ENCODE results near the gene KSR1. TPM values are rescaled to one million over a fixed set of nuclear protein-coding genes. Genes with fewer than 3 reads are reported as not detected.
A peak's percentile ranks its signal among the peaks of the same experiment; 100 is the strongest.
"Not testable (repeated sequence)": the region's sequence is repeated elsewhere in the genome, so short reads cannot be mapped to it uniquely, and the experiment has no call there.

The KSR1 gene
- total RNA-seq, 2 experiments from 2014 or later: 179 to 189 TPM

DNA sequence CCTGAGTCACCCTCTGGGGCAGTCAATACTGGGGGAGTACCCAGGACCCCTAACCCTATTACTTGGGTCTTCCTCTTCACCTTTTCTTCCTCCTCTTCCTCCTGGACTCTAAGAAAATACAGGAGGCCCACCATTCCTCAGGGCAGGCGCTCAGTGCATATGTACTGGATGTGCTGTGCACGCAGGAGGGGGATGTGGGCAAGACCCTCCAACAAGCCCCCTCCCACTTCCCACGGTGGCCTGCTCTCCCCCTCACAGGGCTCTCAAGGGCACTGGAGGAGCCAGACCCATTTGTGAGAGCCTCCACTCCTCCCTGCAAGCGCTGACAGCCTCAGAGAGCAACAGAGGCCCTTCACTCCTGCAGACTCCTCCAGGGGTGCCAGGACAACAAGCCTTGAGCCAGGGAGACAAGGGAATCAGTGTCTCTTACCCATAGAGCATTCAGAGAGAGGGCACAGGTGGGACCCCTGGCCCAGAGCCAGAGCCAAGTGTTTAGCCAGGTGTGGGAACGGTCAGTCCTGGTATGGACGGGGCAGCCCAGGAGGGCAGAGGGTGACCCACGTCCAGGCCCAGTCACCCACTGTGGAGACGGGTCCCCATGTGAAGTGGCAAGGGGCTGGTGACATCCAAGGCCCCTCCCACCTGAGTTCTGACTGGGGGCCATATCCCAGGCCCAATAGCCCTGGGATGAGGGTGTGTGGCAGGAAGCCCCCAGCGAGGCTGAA is 27.3 kb upstream of the KSR1 start:
- DNase-seq: no peak
- Mint-ChIP-seq H3K4me3 (no peak overlapping the region), H3K4me1 (ENCODE audit: low read depth) (no peaks in the 10 kb centered on the region), H3K27ac (no peak overlapping the region), H3K9me3 (no peaks in the 10 kb centered on the region), H3K27me3 (ENCODE audit: low read depth) (no peaks in the 10 kb centered on the region), H3K36me3 (ENCODE audit: low read depth) (no peaks in the 10 kb centered on the region)
- intact Hi-C loops (cut with micrococcal nuclease): no loop called here
- CTCF ChIA-PET: no interaction called here

- Mint-ChIP-seq H3K9me3 (no peaks in the 10 kb centered on the region), H3K36me3 (ENCODE audit: low read depth) (no peaks in the 10 kb centered on the region), H3K4me3 (no peak overlapping the region), H3K4me1 (ENCODE audit: low read depth) (no peaks in the 10 kb centered on the region), H3K27me3 (ENCODE audit: low read depth) (no peaks in the 10 kb centered on the region), H3K27ac (no peak overlapping the region)
- intact Hi-C loops (cut with micrococcal nuclease): no loop called here
- CTCF ChIA-PET: interaction anchor here (1.0 kb wide), 1 partner anchor 228 kb away, joined by 3 read pairs; no protein-coding TSS in a partner anchor
- DNase-seq: no peak
These were observed 26.4 kb upstream of the KSR1 start for GRCh38 chr17:27429666-27430382.

- Mint-ChIP-seq H3K4me1 (ENCODE audit: low read depth) (no peaks in the 10 kb centered on the region), H3K36me3 (ENCODE audit: low read depth) (no peaks in the 10 kb centered on the region), H3K4me3 (no peak overlapping the region)
These were observed 25.8 kb upstream of the KSR1 start for GRCh38 chr17:27430383-27430840.

DNA sequence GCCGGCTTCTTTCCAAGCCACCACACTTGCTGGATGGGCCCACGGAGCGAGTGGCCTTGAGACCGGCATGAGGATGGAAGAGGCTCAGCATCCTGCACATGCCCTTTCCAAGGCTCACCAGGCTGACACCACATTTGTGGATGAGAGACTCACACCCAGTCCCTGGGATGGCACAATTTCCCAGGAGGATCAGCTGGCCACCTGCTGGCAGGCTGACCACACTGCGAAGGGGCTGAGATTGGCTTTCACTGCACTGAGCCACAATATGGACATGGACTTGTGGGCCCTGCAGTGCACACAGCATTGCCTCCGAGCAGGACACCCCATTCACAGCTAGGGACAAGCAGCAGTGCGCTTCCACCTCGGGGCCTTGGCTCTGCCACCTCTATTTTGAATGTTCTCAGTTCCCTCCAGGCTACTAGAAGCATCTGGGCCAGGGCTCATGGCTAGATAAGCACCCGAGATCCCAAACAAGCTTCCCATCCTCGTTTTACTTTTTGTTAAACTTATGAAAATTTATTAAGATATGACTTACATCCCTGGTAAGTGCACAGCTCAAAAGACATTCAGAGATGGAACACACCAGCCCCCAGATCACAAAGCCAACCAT is 25.3 kb upstream of the KSR1 start:
- peak; percentile 18 for DNase-seq
- Mint-ChIP-seq H3K27me3 (ENCODE audit: low read depth) (no peaks in the 10 kb centered on the region), H3K36me3 (ENCODE audit: low read depth) (no peaks in the 10 kb centered on the region), H3K27ac (no peak overlapping the region), H3K9me3 (no peaks in the 10 kb centered on the region), H3K4me1 (ENCODE audit: low read depth) (no peaks in the 10 kb centered on the region), H3K4me3 (no peak overlapping the region)
- CTCF ChIA-PET: interaction anchor here (1.0 kb wide), 1 partner anchor 194 kb away, joined by 3 read pairs; no protein-coding TSS in a partner anchor
- intact Hi-C loops (cut with micrococcal nuclease): no loop called here

More at GRCh38 chr17:27430383-27430840, 25.8 kb upstream of the KSR1 start:
- Mint-ChIP-seq H3K27ac (no peak overlapping the region), H3K9me3 (no peaks in the 10 kb centered on the region), H3K27me3 (ENCODE audit: low read depth) (no peaks in the 10 kb centered on the region)
- CTCF ChIA-PET: interaction anchor here (1.0 kb wide), 1 partner anchor 227 kb away, joined by 3 read pairs; no protein-coding TSS in a partner anchor
- intact Hi-C loops (cut with micrococcal nuclease): no loop called here
- no peak for DNase-seq

DNA sequence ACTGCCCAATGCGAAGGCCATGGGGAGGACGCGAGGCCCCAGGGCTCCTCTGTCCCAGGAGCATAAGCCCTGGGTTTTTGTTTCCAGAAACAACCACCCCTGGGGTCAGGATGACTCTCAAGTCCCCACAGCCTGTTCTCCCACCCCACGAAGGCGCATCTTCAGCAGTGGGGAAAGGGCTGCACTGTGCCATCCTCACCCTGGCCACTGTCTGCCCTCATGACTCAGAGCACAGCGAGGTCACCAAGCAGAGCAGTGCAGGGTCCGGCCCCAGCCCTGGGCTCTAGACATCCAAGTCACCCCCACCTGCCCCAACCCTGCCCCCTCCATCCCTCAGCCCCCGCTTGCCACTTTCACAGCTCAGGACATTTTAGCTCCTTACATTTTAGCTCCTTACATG is 22.7 kb upstream of the KSR1 start:
- H3K27me3 Mint-ChIP-seq (ENCODE audit: low read depth): no peaks in the 10 kb centered on the region
- no peaks in the 10 kb centered on the region for H3K36me3 Mint-ChIP-seq (ENCODE audit: low read depth)
- no peaks in the 10 kb centered on the region for H3K9me3 Mint-ChIP-seq
- intact Hi-C loops (cut with micrococcal nuclease): no loop called here
- CTCF ChIA-PET: interaction anchor here (0.9 to 1.1 kb wide), 2 partner anchors 22 to 168 kb away, joined by 3 to 4 read pairs; no protein-coding TSS in a partner anchor
- H3K27ac Mint-ChIP-seq: no peak overlapping the region
- H3K4me1 Mint-ChIP-seq (ENCODE audit: low read depth): no peaks in the 10 kb centered on the region
- no peak overlapping the region for H3K4me3 Mint-ChIP-seq
- no peak for DNase-seq

DNA sequence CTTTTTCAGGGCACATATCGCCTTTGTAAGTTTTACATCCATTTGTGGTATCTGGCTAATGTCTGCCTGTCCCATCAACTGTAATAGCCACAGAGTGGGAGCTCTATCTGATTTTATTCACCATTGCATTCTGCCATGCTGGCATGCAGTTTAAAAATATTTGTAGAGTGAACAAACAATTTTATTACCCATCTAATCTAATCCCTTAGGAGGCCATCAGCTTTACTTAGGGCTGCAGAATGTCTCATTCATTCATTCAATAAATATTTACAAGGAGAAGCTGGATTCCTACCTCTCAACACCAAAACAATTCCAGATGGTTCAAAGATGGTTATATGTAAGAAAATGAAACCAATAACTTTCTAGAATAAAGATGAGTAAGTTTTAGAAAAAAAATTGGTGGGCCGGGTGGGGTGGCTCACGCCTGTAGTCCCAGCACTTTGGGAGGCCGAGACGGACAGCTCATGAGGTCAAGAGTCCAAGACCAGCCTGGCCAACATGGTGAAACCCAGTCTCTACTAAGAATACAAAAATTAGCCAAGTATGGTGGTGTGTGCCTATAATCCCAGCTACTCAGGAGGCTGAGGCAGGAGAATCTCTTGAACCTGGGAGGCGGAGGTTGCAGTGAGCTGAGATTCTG is 20.7 kb upstream of the KSR1 start:
- H3K27ac Mint-ChIP-seq; intact Hi-C loops (cut with micrococcal nuclease): not testable (repeated sequence)

GRCh38 chr17:27438348-27438998 is 17.8 kb upstream of the KSR1 start:
- Mint-ChIP-seq H3K36me3 (ENCODE audit: low read depth) (no peaks in the 10 kb centered on the region), H3K9me3 (no peaks in the 10 kb centered on the region), H3K27me3 (ENCODE audit: low read depth) (no peaks in the 10 kb centered on the region)

More for the DNA sequence above, 20.7 kb upstream of the KSR1 start:
- CTCF ChIA-PET: interaction anchor here (1.3 kb wide), 1 partner anchor 162 kb away, joined by 5 read pairs; no protein-coding TSS in a partner anchor
- H3K36me3 Mint-ChIP-seq (ENCODE audit: low read depth); H3K4me3 Mint-ChIP-seq; H3K27me3 Mint-ChIP-seq (ENCODE audit: low read depth); H3K4me1 Mint-ChIP-seq (ENCODE audit: low read depth); H3K9me3 Mint-ChIP-seq; DNase-seq: not testable (repeated sequence)

DNA sequence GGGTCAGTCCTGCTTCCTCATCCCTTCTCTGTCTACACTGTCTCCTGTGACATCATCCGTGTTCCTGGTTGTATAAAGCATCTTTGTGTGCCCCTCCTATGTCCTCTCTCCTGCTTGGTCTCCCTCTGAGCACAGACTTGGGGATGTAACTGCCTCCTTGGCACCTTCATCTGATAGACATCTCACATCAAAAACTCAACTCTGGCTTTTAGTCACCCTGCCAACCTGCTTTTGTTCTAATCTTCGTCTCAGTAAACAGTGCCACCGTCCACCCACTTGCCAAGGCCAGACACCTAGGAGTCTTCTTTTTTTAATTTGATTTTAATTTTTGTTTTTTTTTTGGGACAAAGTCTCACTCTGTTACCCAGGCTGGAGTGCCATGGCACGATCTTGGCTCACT is 16.9 kb upstream of the KSR1 start:
- no peaks in the 10 kb centered on the region for H3K36me3 Mint-ChIP-seq (ENCODE audit: low read depth)
- H3K4me3 Mint-ChIP-seq: no peak overlapping the region
- no peaks in the 10 kb centered on the region for H3K27me3 Mint-ChIP-seq (ENCODE audit: low read depth)
- intact Hi-C loops (cut with micrococcal nuclease): no loop called here
- CTCF ChIA-PET: no interaction called here
- no peak overlapping the region for H3K27ac Mint-ChIP-seq
- no peaks in the 10 kb centered on the region for H3K4me1 Mint-ChIP-seq (ENCODE audit: low read depth)
- H3K9me3 Mint-ChIP-seq: no peaks in the 10 kb centered on the region
- DNase-seq: no peak

More at GRCh38 chr17:27438348-27438998, 17.8 kb upstream of the KSR1 start:
- no peak overlapping the region for H3K4me3 Mint-ChIP-seq
- H3K27ac Mint-ChIP-seq: no peak overlapping the region
- DNase-seq: no peak
- intact Hi-C loops (cut with micrococcal nuclease): no loop called here
- CTCF ChIA-PET: interaction anchor here (0.7 to 0.9 kb wide), 2 partner anchors 26 to 163 kb away, joined by 3 read pairs; no protein-coding TSS in a partner anchor
- no peaks in the 10 kb centered on the region for H3K4me1 Mint-ChIP-seq (ENCODE audit: low read depth)

- CTCF ChIA-PET: interaction anchor here (0.6 to 1.0 kb wide), 2 partner anchors 26 to 61 kb away, joined by 3 read pairs; no protein-coding TSS in a partner anchor
- peaks cover 3% of the 10 kb centered on the region for H3K27me3 Mint-ChIP-seq (ENCODE audit: low read depth)
- no peaks in the 10 kb centered on the region for H3K36me3 Mint-ChIP-seq (ENCODE audit: low read depth)
- H3K4me1 Mint-ChIP-seq (ENCODE audit: low read depth): no peaks in the 10 kb centered on the region
- no peaks in the 10 kb centered on the region for H3K9me3 Mint-ChIP-seq
- no peak for DNase-seq
- no peak overlapping the region for H3K27ac Mint-ChIP-seq
- intact Hi-C loops (cut with micrococcal nuclease): no loop called here
- no peak overlapping the region for H3K4me3 Mint-ChIP-seq
These were observed 13.5 kb upstream of the KSR1 start for GRCh38 chr17:27442702-27443101.

- Mint-ChIP-seq H3K36me3 (ENCODE audit: low read depth) (no peaks in the 10 kb centered on the region), H3K4me3 (no peak overlapping the region), H3K4me1 (ENCODE audit: low read depth) (no peaks in the 10 kb centered on the region), H3K27ac (no peak overlapping the region), H3K27me3 (ENCODE audit: low read depth) (peaks cover 3% of the 10 kb centered on the region), H3K9me3 (no peaks in the 10 kb centered on the region)
- DNase-seq: no peak
- CTCF ChIA-PET: interaction anchor here (1.0 kb wide), 1 partner anchor 25 kb away, joined by 3 read pairs; no protein-coding TSS in a partner anchor
- intact Hi-C loops (cut with micrococcal nuclease): no loop called here
These were observed 12.8 kb upstream of the KSR1 start for GRCh38 chr17:27443491-27443890.

GRCh38 chr17:27445971-27446370 is 10.3 kb upstream of the KSR1 start:
- no peaks in the 10 kb centered on the region for H3K9me3 Mint-ChIP-seq
- H3K4me3 Mint-ChIP-seq: no peak overlapping the region
- no peaks in the 10 kb centered on the region for H3K36me3 Mint-ChIP-seq (ENCODE audit: low read depth)
- CTCF ChIA-PET: no interaction called here
- H3K27ac Mint-ChIP-seq: no peak overlapping the region
- intact Hi-C loops (cut with micrococcal nuclease): no loop called here
- peaks cover 5% of the 10 kb centered on the region for H3K27me3 Mint-ChIP-seq (ENCODE audit: low read depth)
- DNase-seq: no peak
- no peaks in the 10 kb centered on the region for H3K4me1 Mint-ChIP-seq (ENCODE audit: low read depth)
